Mesothelial cell of epicardium (in vitro differentiated cells): ENCODE data around the gene OPALIN. TPM values are rescaled to one million over a fixed set of nuclear protein-coding genes. Genes with fewer than 3 reads are reported as not detected.

Source experiments
- DNase-seq, 2 experiments: peaks; one replicate each; pipeline ENCODE4 v3.0.0; 2021; ENCODE audit warnings: low spot score in 2 of 2; ENCODE audit not compliant: unreplicated experiment in 2 of 2
- H3K27ac Mint-ChIP-seq: 2 replicates; pipeline ENCODE4 v1.8.0; 2021; ENCODE audit warnings: mixed read lengths
- H3K27me3 Mint-ChIP-seq: 2 replicates; pipeline ENCODE4 v1.8.0; 2021; ENCODE audit warnings: low read depth, mixed read lengths
- H3K36me3 Mint-ChIP-seq: 2 replicates; pipeline ENCODE4 v1.8.0; 2021; ENCODE audit warnings: mixed read lengths
- H3K4me1 Mint-ChIP-seq: 2 replicates; pipeline ENCODE4 v1.8.0; 2021; ENCODE audit warnings: mixed read lengths
- H3K4me3 Mint-ChIP-seq: 2 replicates; pipeline ENCODE4 v1.8.0; 2021; ENCODE audit warnings: mild to moderate bottlenecking, moderate library complexity, mixed read lengths
- H3K9me3 Mint-ChIP-seq: 2 replicates; pipeline ENCODE4 v1.8.0; 2021; ENCODE audit warnings: mixed read lengths
- CTCF ChIP-seq: fragments of 200-600 bp; sonication (generic); IDR thresholded peaks from one replicate; pipeline ENCODE4 v1.5.0; 2021; ENCODE audit warnings: antibody characterized with exemption; ENCODE audit not compliant: unreplicated experiment
- total RNA-seq: library from RNA; stranded (reverse); gene quantifications from 3 replicates; pipeline ENCODE4 v1.2.1, GENCODE V29; 2021

Gene OPALIN
- total RNA-seq, 1 donor from 2014 or later = not detected

- DNase-seq = no peak
- TF ChIP-seq CTCF = no peak
- Mint-ChIP-seq H3K36me3 (no peaks in the 10 kb centered on the region), H3K9me3 (no peaks in the 10 kb centered on the region), H3K27ac (no peak overlapping the region), H3K4me3 (no peak overlapping the region), H3K4me1 (peaks cover 23% of the 10 kb centered on the region), H3K27me3 (no peaks in the 10 kb centered on the region)
These were observed 53.8 kb downstream of the OPALIN start for GRCh38 chr10:96305019-96305418.

- no peak within 1 kb of the TSS for H3K4me3 Mint-ChIP-seq
- peaks cover 16% of the 10 kb centered on the region for H3K4me1 Mint-ChIP-seq
- no peaks in the 10 kb centered on the region for H3K27me3 Mint-ChIP-seq
- no peaks in the 10 kb centered on the region for H3K36me3 Mint-ChIP-seq
- no peaks in the 10 kb centered on the region for H3K9me3 Mint-ChIP-seq
- DNase-seq = no peak
- no peak for TF ChIP-seq CTCF
- no peak within 1 kb of the TSS for H3K27ac Mint-ChIP-seq
These were observed 54.6 kb downstream of the OPALIN start, which contains the start of gene DNTT for GRCh38 chr10:96304230-96304629. TSS of gene DNTT (plus strand) at chr10:96304434. CDS start at chr10:96304498, 64 bp downstream.

GRCh38 chr10:96301616-96302015 lies 57.2 kb downstream of the OPALIN start:
- no peak for DNase-seq

GRCh38 chr10:96299383-96299782 lies 59.4 kb downstream of the OPALIN start:
- H3K9me3 Mint-ChIP-seq = no peaks in the 10 kb centered on the region

More at GRCh38 chr10:96301616-96302015, 57.2 kb downstream of the OPALIN start:
- Mint-ChIP-seq H3K9me3 (no peaks in the 10 kb centered on the region), H3K36me3 (no peaks in the 10 kb centered on the region), H3K4me1 (peaks cover 7% of the 10 kb centered on the region), H3K27ac (no peak overlapping the region), H3K4me3 (no peak overlapping the region), H3K27me3 (no peaks in the 10 kb centered on the region)
- no peak for TF ChIP-seq CTCF

GRCh38 chr10:96298362-96298761 lies 60.4 kb downstream of the OPALIN start:
- DNase-seq = no peak
- Mint-ChIP-seq H3K27ac (no peak overlapping the region), H3K4me3 (no peak overlapping the region), H3K4me1 (peaks cover 7% of the 10 kb centered on the region), H3K36me3 (no peaks in the 10 kb centered on the region), H3K9me3 (no peaks in the 10 kb centered on the region), H3K27me3 (peaks cover 6% of the 10 kb centered on the region)
- no peak for TF ChIP-seq CTCF

More at GRCh38 chr10:96299383-96299782, 59.4 kb downstream of the OPALIN start:
- H3K4me1 Mint-ChIP-seq = peaks cover 7% of the 10 kb centered on the region
- DNase-seq = no peak
- H3K27me3 Mint-ChIP-seq = peaks cover 5% of the 10 kb centered on the region
- no peak overlapping the region for H3K4me3 Mint-ChIP-seq
- no peaks in the 10 kb centered on the region for H3K36me3 Mint-ChIP-seq
- TF ChIP-seq CTCF = no peak
- no peak overlapping the region for H3K27ac Mint-ChIP-seq

GRCh38 chr10:96297486-96297885 lies 61.3 kb downstream of the OPALIN start:
- Mint-ChIP-seq H3K27ac (no peak overlapping the region), H3K4me3 (no peak overlapping the region), H3K36me3 (no peaks in the 10 kb centered on the region), H3K9me3 (no peaks in the 10 kb centered on the region), H3K27me3 (peaks cover 7% of the 10 kb centered on the region), H3K4me1 (peaks cover 7% of the 10 kb centered on the region)
- TF ChIP-seq CTCF = no peak
- DNase-seq = no peak
